ENCODE results near the gene COX20.

DNA sequence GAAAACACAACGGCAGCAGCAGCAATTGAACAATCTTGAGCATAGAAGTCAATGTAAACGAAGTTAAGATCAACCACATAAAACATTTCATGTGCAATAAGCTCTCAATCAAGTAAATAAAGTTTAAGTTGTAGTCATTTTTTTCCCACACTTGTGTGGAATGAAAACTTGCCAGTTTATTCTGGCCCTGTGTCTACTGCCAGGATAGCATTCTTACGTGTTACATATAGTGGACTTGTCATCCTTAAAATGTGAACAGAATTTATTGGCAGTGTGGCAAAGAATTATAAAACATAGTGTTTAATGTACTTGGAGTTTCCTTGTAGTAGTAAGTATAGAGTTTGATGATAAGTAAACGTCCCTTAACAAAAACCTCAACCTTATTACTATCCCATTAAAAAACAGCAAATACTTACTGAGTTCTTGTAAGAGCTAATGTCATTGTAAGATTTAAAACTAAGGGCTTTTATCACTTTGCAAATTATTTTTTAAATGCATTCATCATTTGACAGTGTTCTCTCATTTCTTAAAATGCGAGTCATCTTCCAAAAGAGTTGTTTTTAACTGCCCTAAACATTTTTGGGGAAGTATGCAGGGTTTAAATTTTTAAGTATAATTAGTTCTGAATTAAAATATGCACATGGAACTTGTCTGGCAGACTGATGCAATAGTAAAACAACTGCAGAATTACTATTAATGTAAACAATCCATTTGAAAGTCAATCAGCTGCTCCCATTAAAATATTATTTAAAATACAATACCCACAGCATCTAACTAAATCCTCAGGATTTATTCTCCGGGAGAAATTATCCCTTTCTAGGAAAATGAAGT lies 7.9 kb downstream of the COX20 start:
- TF ChIP-seq, protein P1, sequence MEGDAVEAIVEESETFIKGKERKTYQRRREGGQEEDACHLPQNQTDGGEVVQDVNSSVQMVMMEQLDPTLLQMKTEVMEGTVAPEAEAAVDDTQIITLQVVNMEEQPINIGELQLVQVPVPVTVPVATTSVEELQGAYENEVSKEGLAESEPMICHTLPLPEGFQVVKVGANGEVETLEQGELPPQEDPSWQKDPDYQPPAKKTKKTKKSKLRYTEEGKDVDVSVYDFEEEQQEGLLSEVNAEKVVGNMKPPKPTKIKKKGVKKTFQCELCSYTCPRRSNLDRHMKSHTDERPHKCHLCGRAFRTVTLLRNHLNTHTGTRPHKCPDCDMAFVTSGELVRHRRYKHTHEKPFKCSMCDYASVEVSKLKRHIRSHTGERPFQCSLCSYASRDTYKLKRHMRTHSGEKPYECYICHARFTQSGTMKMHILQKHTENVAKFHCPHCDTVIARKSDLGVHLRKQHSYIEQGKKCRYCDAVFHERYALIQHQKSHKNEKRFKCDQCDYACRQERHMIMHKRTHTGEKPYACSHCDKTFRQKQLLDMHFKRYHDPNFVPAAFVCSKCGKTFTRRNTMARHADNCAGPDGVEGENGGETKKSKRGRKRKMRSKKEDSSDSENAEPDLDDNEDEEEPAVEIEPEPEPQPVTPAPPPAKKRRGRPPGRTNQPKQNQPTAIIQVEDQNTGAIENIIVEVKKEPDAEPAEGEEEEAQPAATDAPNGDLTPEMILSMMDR (IDR thresholded peaks at IDR 0.05) = no peak
- no peak for TF ChIP-seq POLR2A (IDR thresholded peaks at IDR 0.05)

Data from gastroesophageal sphincter (tissue), 3 donors.